H1 (cell line): Measurements from ENCODE around the gene GRM7. TPM values are rescaled to one million over a fixed set of nuclear protein-coding genes. Genes with fewer than 3 reads are reported as not detected.

Source experiments
- CBX5 ChIP-seq: fragments of 300-800, 300-1000 bp; sonication (generic); IDR thresholded peaks from 2 replicates; pipeline ENCODE4 v1.7.1; 2016; ENCODE audit warnings: antibody characterized with exemption, low read length, low read depth
- GTF2F1 ChIP-seq: IDR thresholded peaks from 2 replicates; pipeline ENCODE4 v1.6.1; 2012; ENCODE audit warnings: low read depth, low read length, improper control_type of control experiment, borderline replicate concordance
- RNF2 ChIP-seq: fragments of 200-900, 300-1000 bp; sonication (generic); IDR thresholded peaks from 2 replicates; pipeline ENCODE4 v1.7.1; 2016; ENCODE audit warnings: borderline replicate concordance, low read depth, mild to moderate bottlenecking, antibody characterized with exemption, low read length; ENCODE audit not compliant: poor library complexity, severe bottlenecking; ENCODE audit errors: missing control alignments
- SIRT6 ChIP-seq: IDR thresholded peaks from one replicate; pipeline ENCODE4 v1.7.1; 2012; ENCODE audit warnings: low read length, inconsistent platforms
- SRF ChIP-seq: IDR thresholded peaks from 2 replicates; pipeline ENCODE4 v1.6.1; 2011; ENCODE audit warnings: mild to moderate bottlenecking, low read depth, low read length, moderate library complexity
- polyA plus RNA-seq, 7 experiments: library from polyadenylated mRNA; depleted of rRNA in 3 of 7; stranded (reverse) in 5 of 7; unstranded in 2 of 7; fragments of >200 nt in 5 of 7; fragments of 200-250 nt in 2 of 7; gene quantifications; 1 replicate in 5 of 7; 2 replicates in 1 of 7; 4 replicates in 1 of 7; pipeline versions ENCODE4 v1.2.1 to v1.2.3, GENCODE V29; 2011 to 2013; ENCODE audit warnings: missing spikeins in 2 of 7, mixed read lengths in 2 of 7
- total RNA-seq: library from RNA; stranded (reverse); fragmentation: NEBNext Ultra II Directional; extraction: Animal tissue kit (Norgen Biotek cat#: 25700); gene quantifications from 2 replicates; pipeline ENCODE4 v1.2.1, GENCODE V29; 2021

Gene GRM7
- total and polyA plus RNA-seq, 2 of the 8 experiments (the other 6 are each of a cell fraction or from before 2014, with no cell fraction given), result 0.17 to 0.24 TPM

DNA sequence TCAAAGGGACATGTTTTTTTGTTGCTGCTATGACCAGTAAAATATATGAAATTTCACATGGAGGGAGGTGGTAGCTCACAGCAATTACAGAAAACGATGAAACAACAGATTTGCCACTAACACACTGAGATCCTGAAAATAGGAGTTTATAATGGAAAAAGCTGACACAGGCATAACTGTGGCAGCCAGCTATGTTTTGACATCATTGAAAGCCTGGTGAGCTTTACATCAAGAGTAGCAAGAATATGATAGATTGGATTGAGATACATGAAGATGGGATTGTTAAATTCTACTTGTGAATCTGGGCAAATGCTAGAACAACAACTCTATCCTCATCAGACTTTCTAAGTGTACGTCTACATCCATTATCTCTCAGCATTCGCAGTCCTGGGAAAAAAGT, 760.7 kb downstream of the GRM7 start (continued):
- TF ChIP-seq SIRT6 (no peak), RNF2 (no peak), CBX5 (no peak), GTF2F1 (no peak), SRF (no peak)
